ENCODE data around the gene ST8SIA4.

The ST8SIA4 gene

GRCh38 chr5:100889165-100889743 lies 13.8 kb downstream of the ST8SIA4 start:
- TF ChIP-seq EZH2phosphoT487 (IDR thresholded peaks at IDR 0.05; ENCODE audit: low read length) (no peak), EZH2 (optimal IDR thresholded peaks at IDR 0.05; ENCODE audit: low read depth, low read length) (no peak), CTCF (IDR thresholded peaks at IDR 0.05; ENCODE audit: low read length) (no peak)
- Histone ChIP-seq H4K20me1 (ENCODE audit: insufficient read depth, low read length) (no peaks in the 10 kb centered on the region), H3K79me2 (ENCODE audit: low read length) (peaks cover 80% of the 10 kb centered on the region)

GRCh38 chr5:100877274-100877673 lies 25.8 kb downstream of the ST8SIA4 start:
- no peaks in the 10 kb centered on the region for H3K9me3 ChIP-seq (replicated peaks; ENCODE audit: insufficient read depth, low read length)
- H3K9ac ChIP-seq (ENCODE audit: low read length): no peak overlapping the region
- peaks cover 3% of the 10 kb centered on the region; the same call in 1 of the 2 replicates for H3K36me3 ChIP-seq (replicated peaks; ENCODE audit: insufficient read depth, low read length)
- peaks cover 12% of the 10 kb centered on the region for H3F3A ChIP-seq (ENCODE audit: insufficient read depth, low read length)
- TF ChIP-seq EZH2phosphoT487 (IDR thresholded peaks at IDR 0.05; ENCODE audit: low read length): no peak
- no peak for TF ChIP-seq EZH2 (optimal IDR thresholded peaks at IDR 0.05; ENCODE audit: low read depth, low read length)
- no peak for TF ChIP-seq CTCF (IDR thresholded peaks at IDR 0.05; ENCODE audit: low read length)
- no peak overlapping the region for H3K4me2 ChIP-seq (ENCODE audit: low read depth, low read length)
- no peak overlapping the region for H2AFZ ChIP-seq (ENCODE audit: low read length)
- no peaks in the 10 kb centered on the region for H3K9me2 ChIP-seq (replicated peaks; ENCODE audit: insufficient read depth, low read length)
- DNase-seq: no peak
- H4K20me1 ChIP-seq (ENCODE audit: insufficient read depth, low read length): no peaks in the 10 kb centered on the region
- no peak overlapping the region for H3K27ac ChIP-seq (ENCODE audit: low read length)
- H3K27me3 ChIP-seq (replicated peaks; ENCODE audit: insufficient read depth, low read length): no peaks in the 10 kb centered on the region
- no peak overlapping the region for H3K4me3 ChIP-seq (ENCODE audit: low read length)
- peaks cover 73% of the 10 kb centered on the region for H3K79me2 ChIP-seq (ENCODE audit: low read length)
- H3K4me1 ChIP-seq (ENCODE audit: low read length): peaks cover 20% of the 10 kb centered on the region

More at GRCh38 chr5:100889165-100889743, 13.8 kb downstream of the ST8SIA4 start:
- Histone ChIP-seq H3K9ac (ENCODE audit: low read length) (peak overlapping the region; percentile 27), H3K4me3 (ENCODE audit: low read length) (peak overlapping the region; percentile 41), H3K4me1 (ENCODE audit: low read length) (peaks cover 40% of the 10 kb centered on the region), H3K36me3 (replicated peaks; ENCODE audit: insufficient read depth, low read length) (0 out of 2 replicates have a peak, but pooled peaks cover 3% of the 10 kb centered on the region), H3K27me3 (replicated peaks; ENCODE audit: insufficient read depth, low read length) (no peaks in the 10 kb centered on the region), H3K27ac (ENCODE audit: low read length) (peak overlapping the region; percentile 86), H3K9me2 (replicated peaks; ENCODE audit: insufficient read depth, low read length) (no peaks in the 10 kb centered on the region), H2AFZ (ENCODE audit: low read length) (no peak overlapping the region), H3F3A (ENCODE audit: insufficient read depth, low read length) (peaks cover 41% of the 10 kb centered on the region), H3K9me3 (replicated peaks; ENCODE audit: insufficient read depth, low read length) (no peaks in the 10 kb centered on the region), H3K4me2 (ENCODE audit: low read depth, low read length) (peak overlapping the region; percentile 73)
- DNase-seq: peak; percentile 76

GRCh38 chr5:100872408-100873190 lies 30.5 kb downstream of the ST8SIA4 start:
- Histone ChIP-seq H3K79me2 (ENCODE audit: low read length) (peaks cover 49% of the 10 kb centered on the region), H3K4me2 (ENCODE audit: low read depth, low read length) (peak overlapping the region; percentile 33; the same call in 1 of the 2 replicates), H3F3A (ENCODE audit: insufficient read depth, low read length) (peaks cover 12% of the 10 kb centered on the region)

More at GRCh38 chr5:100872408-100873190, 30.5 kb downstream of the ST8SIA4 start:
- Histone ChIP-seq H3K9me2 (replicated peaks; ENCODE audit: insufficient read depth, low read length) (no peaks in the 10 kb centered on the region), H3K4me1 (ENCODE audit: low read length) (peaks cover 23% of the 10 kb centered on the region), H3K27me3 (replicated peaks; ENCODE audit: insufficient read depth, low read length) (no peaks in the 10 kb centered on the region), H4K20me1 (ENCODE audit: insufficient read depth, low read length) (no peaks in the 10 kb centered on the region), H3K4me3 (ENCODE audit: low read length) (no peak overlapping the region), H2AFZ (ENCODE audit: low read length) (no peak overlapping the region), H3K9me3 (replicated peaks; ENCODE audit: insufficient read depth, low read length) (no peaks in the 10 kb centered on the region), H3K9ac (ENCODE audit: low read length) (no peak overlapping the region), H3K27ac (ENCODE audit: low read length) (peak overlapping the region; percentile 59; the same call in 1 of the 2 replicates), H3K36me3 (replicated peaks; ENCODE audit: insufficient read depth, low read length) (no peaks in the 10 kb centered on the region; the same call in 1 of the 2 replicates)
- DNase-seq: peak; percentile 83
- TF ChIP-seq EZH2phosphoT487 (IDR thresholded peaks at IDR 0.05; ENCODE audit: low read length) (no peak), CTCF (IDR thresholded peaks at IDR 0.05; ENCODE audit: low read length) (no peak), EZH2 (optimal IDR thresholded peaks at IDR 0.05; ENCODE audit: low read depth, low read length) (no peak)
